ENCODE results near the gene MRNIP.

The MRNIP gene

DNA sequence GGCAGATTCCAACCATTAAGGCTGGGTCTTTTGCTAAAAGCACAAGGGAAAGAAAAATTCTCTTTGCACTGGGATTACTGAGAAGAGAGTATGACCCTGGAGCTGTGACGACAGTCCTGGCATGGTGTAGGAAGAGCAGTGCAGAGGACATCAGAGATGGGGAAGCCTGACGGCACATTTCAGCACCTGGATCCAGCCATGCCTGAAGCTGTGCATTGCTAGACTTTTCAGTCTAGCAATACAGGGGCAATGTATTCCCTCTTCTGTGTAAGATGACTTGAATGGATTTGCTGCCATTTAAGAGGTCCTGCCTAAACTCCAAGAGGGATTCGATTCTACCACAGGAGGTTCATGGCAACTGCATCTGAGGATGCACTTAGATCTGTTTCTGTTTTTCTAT is 12.3 kb upstream of the MRNIP start:
- DNase-seq: no peak

DNA sequence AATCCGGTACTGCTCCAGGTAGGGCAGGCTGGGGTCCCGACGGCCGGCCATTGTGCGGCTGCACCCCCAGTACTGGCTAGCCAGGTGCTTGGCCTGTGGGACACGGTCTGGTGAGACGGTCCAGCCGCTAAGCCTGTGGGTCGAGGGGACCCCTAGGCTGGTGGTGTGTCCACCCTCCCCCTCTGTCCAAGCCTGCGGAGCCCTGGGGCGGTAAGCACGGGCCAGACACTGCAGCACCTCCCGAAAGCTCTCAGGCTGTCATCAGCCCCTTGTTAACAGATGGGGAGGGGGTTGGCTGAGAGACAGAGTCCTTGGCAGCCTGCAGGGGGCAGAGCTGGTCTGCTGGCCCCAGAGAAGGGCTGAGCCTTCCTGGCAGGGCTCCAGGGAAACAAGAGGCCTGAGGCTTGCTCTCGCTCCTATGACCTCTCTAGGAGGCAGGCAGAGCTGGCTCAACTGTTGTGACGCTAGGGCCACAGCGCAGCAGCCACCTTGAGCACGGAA is 11.8 kb upstream of the MRNIP start:
- DNase-seq: peak; percentile 28

DNA sequence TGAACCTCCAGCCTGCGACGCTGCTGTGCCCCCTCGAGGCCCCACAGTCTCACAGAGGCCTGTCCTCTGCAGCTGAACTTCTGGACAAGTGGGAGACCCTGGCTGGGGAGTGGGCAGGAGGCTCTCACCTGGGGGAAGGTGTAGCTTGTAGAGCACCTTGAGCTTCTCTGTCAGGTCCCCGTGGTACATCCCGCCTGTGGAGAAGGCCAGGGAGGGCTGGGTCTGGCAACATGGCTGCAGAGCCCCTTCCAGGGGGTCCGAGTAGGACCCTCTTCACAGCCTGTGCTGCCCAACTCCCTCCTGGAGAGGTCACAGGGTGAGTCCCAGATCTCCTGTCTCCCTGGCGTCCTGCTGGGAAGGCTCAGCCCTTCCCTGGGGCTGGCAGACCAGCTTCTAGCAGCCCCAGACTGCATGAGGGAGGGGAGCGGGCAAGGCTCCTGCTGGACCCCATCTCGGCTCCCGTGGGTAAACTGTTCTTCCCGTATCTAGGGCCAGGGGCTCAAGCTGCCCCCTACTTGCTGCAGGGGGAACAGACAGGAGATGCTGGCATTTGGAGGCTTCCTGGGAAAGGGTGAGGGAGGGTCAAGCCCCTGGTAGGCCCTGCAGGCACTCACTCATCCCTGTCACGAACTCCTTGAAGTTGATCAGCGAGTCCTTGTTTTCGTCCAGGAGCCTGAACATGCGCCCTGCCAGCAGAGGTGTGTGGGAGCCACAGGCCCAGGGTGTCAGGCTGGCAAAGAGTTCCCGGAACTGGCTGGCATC is 11.2 kb upstream of the MRNIP start:
- no peak for DNase-seq

DNA sequence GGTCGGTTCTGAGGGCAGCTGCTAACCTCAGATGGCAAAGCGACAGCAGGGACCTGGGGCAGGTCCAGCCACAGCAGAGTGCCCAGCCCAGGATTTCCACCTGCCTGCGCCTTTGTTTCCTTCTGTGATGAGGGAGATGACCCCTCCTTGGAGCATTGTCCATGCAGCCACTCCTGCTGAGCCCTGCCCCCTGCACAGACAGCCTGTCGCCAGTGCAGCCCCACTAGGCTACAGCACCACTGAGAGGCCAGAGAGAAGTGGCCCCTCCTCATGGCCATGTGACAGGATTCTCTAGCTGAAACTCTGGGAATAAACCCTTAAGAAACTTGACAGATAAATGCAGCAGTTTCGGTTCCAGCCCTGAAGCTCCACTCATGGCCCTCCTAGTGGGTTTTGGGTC is 10.5 kb upstream of the MRNIP start:
- no peak for DNase-seq

DNA sequence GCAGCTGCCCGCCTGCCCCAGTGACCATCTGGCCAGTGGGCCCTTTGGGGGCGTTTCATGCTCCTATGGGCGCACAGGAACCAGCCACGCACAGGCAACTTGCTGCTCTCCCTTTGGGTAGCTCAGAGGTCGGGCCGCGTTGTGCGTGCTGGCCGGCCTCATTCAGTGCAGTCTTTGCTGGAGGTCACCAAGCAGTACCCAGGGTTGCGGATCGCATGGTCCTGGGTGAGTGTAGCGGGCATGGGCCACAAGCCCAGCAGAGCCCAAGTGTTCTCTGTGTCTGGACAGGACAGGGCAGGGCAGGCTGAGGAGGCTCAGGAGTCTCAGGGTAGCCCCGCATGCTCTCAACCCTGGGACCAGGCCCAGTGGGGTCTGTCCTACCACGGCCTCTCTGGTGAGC is 9.9 kb upstream of the MRNIP start:
- DNase-seq: no peak

DNA sequence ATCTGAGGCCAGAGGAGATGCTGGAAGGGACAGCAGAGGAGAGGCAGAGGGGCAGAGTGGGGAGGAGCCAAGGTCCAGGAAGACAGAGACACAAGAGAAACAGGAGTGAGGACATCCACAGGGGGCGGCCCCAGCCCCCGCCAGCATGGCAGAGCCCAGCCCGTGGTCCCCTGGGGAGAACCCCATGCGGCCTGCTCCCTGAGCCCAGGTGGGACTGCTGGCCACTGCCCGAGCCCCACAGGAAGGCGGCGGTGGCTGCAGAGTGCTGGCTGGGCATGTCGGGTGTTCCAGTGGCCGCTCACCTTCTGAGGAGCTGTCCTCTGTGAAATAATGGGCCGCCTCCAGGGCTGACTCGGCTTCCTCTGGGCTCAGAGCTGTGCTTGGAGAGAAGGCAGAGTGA is 8.9 kb upstream of the MRNIP start:
- DNase-seq: no peak

DNA sequence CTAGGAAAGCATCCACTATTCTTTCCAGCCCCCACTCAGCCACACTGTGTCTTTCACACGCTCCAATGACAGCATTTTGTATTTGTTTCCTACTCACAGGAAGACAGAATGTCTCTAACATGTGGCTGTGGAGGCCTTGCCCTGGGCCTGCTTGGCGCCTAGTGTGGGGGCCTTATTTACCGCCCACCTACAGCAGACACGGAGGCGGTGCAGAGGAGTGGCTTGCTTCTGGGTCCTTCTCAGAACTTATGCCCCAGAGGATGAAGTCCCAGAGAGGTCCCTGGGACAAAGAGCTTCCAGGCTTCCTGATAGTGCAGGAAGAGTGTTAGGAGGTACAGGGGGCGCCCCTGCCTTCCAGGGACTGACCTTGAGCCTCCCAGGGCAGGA is 8.5 kb upstream of the MRNIP start:
- no peak for DNase-seq

DNA sequence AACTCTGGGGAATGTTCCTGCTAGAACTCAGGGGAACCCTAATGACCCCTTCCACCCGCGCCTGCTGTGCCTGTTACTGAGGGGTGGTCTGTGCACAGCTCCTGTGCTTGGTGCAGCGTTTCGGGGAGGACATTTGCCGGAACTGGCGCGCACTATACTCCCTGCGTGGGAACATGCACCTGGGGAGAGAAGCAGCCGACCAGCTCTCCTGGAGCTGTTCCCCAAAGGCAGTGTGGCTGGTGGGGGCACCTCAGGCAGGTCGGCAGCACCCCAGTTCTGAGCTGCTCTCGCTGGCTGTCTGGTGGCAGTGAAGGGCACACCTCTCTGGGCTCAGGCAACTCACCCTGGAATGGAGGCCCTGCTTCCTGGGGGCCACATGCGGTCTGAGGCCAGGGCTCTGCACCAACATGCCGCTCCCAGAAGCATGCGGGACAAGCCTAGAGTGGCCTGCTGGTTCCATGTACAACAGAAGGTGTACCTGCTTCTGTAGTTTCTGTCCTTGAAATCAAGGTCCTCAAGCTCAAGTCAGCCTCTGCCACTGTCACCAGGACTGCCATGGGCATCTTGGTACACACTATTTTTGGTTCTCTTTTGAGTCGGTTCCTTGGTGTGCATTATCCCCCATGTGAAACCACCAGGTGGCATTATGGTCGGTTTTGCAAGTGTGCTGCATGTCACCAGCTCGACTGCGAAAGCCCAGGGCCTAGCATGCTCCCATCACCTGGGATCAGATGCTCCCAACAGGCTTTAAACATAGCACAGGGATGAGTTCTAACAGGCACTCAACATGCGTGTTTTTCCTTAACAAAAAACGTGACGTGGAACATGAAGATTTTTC is 7.8 kb upstream of the MRNIP start:
- no peak for DNase-seq

DNA sequence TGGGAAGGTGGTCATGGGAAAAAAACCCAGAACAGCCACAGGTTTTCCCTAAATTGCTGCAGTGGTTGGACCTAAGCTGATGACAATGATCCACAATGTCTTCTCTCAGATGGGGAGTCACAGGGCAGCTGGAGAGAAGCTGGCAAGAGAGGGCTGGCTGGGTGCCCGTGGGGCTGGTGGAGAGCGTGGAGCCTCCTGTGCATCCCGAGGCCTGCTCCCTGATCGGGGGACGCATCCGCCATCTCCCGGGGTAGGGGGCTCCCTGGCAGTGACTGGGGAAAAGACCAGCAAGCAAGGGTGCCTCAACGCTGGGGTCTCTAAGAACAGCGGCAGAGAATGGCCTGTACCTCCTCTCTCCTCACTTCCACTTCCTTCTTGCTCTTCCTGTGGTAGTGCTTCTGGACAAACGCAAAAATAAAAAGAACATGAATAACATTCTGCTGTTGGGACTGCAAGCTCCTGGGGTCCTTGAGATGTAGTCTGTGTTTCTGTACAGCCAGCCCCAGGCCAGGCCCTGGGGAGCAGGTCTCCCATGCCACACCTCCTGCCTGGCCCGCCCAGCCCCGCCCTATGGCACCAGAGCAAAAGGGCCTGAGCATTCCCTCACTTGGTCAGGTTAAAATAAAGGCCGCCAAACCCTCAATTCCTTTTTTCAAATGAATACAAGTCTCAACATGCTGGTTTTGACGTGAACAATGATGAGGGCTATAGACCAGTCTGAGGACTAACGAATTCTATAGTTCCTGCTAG is 7.0 kb upstream of the MRNIP start:
- DNase-seq: no peak

DNA sequence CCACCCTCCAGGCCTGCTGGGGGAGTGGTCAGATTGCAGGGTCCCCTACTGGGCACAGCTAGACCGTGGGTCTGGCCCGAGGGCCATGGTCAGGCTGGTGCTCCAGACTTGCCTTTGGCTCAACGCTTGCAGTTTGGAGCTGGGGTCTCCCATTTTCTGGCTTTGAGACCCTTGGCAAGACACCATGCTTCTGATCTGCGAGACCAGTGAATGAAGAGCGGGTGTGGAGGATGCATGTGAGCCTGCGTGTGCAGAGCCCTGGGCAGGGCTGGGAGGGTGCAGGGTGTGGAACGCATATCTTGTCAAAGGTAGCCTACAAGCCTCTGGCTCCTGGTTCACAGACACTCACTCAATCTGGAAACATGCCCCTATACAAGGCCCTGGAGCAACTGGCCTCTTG is 6.1 kb upstream of the MRNIP start:
- DNase-seq: no peak

DNA sequence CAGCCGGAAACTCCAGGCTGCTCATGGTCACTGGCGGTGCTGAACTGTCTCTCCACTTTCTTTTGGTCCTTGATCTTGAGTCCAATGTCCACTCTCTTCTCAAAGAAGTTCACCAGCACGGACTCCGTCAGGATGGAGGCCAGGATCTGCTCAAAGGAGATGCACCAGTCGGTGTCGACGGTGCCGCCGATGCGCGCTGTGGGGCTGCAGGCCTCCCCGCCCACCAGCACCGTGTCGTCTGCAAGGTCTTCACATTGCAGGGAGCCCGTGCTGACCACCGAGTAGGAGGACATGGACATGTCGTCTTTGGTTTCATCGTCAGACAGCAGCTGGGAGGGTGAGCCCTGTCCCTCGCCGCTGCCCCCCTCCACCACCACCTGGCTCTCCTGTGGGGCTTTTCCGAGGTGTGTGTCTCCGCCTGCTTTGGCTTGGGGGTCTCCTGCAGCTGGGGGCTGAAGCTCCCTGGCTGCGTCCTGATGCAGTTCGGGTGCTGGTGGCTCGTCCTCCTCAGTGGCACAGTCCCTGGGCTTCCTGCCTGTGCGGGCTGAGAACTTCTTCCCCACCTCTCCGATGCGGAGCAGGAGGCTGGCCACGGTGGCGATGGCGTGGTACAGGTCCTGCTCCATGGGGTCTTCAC is 5.0 kb upstream of the MRNIP start:
- DNase-seq: no peak

DNA sequence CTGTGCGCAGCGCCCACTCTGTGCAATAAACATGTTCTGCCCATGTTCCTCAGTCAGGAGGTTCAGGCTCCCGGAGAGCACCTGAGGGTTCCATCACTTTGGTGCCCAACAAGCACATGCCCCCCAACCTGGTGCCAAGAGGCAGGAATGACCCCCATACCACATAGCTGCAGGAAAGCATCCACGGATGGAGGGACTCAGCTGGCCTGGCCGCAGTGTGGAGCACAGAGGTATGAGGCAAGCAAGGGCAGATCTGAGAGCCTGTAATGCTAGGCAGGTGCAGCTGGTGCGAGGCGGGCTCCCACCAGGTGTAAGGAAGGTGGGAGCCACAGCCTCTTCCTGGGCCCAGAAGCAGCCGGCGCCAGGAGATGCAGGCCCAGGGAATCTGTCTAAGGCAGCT is 4.3 kb upstream of the MRNIP start:
- DNase-seq: no peak

DNA sequence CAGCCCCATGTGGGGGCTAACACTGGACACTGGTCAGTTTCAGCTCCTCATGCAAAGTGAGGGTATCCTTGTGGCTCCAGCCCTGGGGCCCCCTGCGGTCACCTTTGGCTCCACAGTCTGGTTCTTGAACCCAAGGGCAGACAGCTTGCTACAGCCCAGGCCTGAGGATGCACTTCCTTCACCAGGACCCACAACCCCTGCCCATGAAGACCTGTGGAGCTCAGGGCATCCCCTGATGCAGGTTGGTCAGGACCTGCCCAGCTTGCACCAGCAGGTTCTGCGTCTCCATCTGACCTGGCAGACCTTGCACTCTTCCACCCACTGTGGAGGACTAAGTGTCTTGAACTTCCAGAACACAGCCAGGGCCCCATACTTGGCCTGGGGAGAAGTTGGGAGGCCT is 3.7 kb upstream of the MRNIP start:
- no peak for DNase-seq

DNA sequence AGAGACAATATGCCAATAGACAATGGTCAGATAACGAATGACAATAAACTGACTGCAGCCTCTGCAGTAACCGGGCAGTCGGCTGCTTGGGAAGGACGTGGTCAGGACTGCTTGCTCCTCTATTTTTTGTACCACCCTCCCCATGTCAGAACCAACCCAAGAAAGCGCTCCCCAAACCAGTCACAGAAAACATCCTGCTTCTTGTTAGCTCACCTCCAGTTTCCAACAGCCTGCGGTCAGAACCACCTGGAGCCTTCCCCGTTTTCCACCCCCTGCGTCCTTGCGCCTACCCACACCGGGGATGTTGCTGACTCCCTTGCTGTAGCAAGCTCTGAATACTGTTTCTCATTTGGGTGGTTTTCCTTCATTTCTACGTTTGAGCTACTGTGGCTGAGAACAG is 1.7 kb upstream of the MRNIP start:
- DNase-seq: no peak

DNA sequence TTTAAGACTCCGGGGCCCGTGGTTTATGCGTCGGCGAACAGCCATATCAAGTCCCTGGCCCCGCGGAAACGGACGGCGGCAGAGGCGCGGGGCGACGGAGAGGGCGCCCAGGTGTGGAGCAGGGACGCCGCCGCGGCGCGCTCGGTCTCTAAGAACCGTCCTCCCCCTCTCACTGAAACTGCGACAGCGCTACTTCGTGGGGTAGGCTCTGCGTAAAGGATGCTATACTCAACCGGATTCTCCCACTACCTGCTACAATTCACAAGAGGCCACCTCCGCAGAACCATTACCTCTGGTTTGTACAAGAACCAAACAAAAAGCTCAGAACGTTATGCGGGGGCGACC is 404 bp downstream of the MRNIP start:
- no peak for DNase-seq

DNA sequence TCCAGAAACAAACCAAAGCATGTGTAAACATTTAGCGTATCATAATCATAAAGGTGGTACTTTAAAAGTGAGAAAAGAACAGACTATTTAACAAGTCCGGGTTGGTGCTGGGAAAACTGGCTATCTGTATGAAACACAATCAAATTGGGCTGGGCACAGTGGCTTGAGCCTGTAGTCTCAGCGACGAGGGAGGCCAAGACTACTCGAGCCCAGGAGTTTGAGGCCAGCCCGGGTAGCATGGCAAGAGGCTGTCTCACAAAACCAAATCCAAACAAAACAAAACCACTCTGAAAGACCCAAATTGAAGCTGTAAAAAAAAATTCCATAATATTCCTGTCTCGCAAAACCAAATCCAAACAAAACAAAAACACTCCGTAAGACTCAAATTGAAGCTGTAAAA is 4.3 kb downstream of the MRNIP start:
- no peak for DNase-seq

DNA sequence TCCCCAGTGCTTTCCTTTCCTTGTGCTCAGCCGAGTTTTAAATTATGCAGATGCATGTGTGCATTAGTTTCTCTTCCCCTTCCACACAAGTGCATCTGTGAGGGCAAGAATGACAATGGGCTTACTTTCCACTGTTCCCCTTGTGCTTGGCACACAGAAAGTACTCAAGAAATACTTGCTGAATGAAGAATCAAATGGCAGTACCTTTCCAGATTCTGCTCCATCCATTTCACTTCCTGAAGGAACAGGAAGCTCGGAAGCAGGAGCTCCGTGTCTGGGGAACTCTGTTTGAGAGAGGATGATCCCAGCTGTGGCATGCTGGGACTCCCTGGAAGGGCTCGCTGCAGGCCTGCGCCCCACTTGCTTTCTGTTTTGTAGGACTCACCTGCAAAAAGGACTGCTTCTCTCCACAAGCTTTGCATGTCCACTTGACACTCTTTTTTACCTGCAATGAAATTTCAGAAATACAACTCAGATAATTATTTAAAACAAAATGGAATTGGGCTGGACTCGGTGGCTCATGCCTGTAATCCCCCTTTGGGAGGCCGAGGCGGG is 5.5 kb downstream of the MRNIP start:
- DNase-seq: no peak

DNA sequence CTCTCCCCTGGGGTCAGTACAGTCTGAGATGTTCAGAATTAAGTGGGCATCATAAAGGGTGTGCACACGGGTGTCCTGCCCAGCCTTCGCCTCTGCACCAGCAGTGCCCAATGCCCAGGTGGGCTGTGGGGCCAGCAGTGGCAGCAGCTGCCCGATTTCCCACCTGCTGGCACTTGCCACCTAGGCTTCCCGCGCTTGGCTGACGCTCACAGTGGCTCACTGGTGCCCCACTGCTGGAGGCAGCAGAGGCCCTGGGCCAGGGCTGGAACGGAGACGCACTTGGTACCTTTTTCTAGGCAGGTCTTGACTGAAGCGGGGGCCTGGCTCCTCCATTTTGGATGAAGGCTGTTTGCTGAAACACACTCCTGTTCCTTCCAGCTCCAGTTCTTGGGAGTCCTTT is 17.0 kb downstream of the MRNIP start:
- no peak for DNase-seq

DNA sequence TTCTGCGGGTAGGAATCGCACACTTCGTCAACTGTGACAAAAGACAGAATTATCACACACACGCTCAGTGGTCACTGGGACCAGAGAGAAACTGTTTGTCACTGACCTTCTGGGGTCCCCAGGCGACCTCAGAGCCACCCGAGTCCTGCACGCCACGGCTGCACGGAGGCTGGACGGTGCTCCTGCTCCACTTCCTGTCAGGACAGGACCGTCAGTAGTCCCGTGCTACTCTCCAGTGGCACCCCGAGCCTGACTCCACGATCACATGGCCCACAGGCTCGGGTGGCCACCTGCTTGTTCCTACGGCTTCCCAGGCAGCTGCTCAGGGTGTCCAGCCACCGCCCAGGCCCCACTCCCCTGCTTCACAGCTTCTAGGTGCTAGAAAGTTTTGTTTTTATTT is 17.9 kb downstream of the MRNIP start:
- no peak for DNase-seq

DNA sequence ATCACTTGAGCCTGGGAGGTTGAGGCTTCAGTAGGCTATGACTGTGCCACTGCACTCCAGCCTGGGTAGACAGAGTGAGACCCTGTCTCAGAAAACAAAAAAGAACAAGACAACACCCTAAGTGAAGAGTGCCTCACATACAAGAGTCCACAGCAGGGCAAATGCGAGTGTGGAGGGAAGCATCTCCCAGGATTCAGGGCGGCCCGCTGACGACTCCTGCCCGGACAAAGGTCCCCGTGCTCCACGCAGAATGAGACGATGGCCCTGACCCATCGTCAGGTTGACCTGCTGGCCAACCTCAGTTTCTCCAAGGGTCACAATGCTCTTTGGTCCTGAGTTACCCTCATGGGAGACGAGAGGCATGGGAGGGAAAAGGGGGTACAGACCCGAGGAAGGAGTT is 18.3 kb downstream of the MRNIP start:
- no peak for DNase-seq

DNA sequence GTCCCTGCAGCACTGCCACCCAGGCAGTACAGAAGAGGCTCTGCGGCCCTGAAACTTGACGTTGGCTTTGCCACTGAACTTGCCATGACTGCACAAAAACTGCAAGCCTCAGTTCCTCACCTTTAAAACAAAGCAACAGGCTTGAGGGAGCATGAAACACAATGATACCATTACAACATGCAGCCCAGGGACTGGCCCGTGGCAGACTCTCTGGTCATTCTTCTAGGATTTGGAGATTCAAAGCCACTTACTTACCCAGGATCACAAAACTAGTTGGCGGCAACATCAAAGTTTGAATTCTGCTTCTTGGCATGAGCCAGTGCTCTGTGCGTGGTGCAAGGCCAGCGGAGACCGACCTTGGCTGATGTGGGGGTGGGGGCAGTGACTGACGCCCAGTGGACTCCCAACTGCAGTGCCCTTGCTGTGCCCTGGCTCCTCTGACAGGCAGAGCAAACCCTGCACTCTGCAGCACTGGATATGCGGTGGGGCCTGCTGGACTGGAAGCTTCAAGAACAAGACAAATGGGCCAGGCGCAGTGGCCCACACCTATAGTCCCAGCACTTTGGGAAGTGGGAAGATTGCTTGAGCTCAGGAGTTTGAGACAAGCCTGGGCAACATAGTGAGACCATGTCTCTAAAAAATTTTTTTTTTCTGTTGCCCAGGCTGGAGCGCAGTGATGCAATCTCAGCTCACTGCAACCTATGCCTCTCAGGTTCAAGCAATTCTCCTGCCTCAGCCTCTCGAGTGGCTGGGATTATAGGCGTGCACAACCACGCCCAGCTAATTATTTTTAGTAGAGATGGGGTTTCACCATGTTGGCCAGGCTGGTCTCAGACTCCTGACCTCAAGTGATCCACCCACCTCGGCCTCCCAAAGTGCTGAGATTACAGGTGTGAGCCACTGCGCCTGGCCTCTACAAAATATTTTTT is 19.0 kb downstream of the MRNIP start:
- no peak for DNase-seq
